SHP77 (cell line): ENCODE data around the gene DCAF17.

Experiments used
- DNase-seq, 2 experiments: peaks; one replicate each; lab custom pipeline; 2025; lab: John Stamatoyannopoulos, UW

The DCAF17 gene

GRCh38 chr2:171434013-171434989 is at the start of gene DCAF17:
Gene DCAF17 (plus strand): TSS chr2:171434226. CDS start chr2:171434578, 352 bp downstream.
- peak; percentile 80 to 83 for DNase-seq

GRCh38 chr2:171386627-171387026 is 47.4 kb upstream of the DCAF17 start:
- no peak for DNase-seq

- DNase-seq: no peak
Measured at GRCh38 chr2:171387052-171387451, 47.0 kb upstream of the DCAF17 start.

- DNase-seq: no peak
Measured at GRCh38 chr2:171389325-171389724, 44.7 kb upstream of the DCAF17 start.

GRCh38 chr2:171389780-171390179 is 44.2 kb upstream of the DCAF17 start:
- no peak for DNase-seq

GRCh38 chr2:171390941-171391516 is 43.0 kb upstream of the DCAF17 start:
- no peak for DNase-seq

GRCh38 chr2:171391532-171391931 is 42.5 kb upstream of the DCAF17 start:
- no peak for DNase-seq

GRCh38 chr2:171393487-171393886 is 40.5 kb upstream of the DCAF17 start:
- DNase-seq: no peak

GRCh38 chr2:171394164-171394740 is 39.8 kb upstream of the DCAF17 start:
- no peak for DNase-seq

GRCh38 chr2:171399292-171399691 is 34.7 kb upstream of the DCAF17 start:
- no peak for DNase-seq

- DNase-seq: no peak
Measured at GRCh38 chr2:171400395-171400794, 33.6 kb upstream of the DCAF17 start.

GRCh38 chr2:171401947-171402346 is 32.1 kb upstream of the DCAF17 start:
- no peak for DNase-seq

- no peak for DNase-seq
Measured at GRCh38 chr2:171402906-171403580, 31.0 kb upstream of the DCAF17 start.

- no peak for DNase-seq
Measured at GRCh38 chr2:171404261-171404660, 29.8 kb upstream of the DCAF17 start.

GRCh38 chr2:171404719-171405118 is 29.3 kb upstream of the DCAF17 start:
- no peak for DNase-seq

- DNase-seq: no peak
Measured at GRCh38 chr2:171405546-171405945, 28.5 kb upstream of the DCAF17 start.

- no peak for DNase-seq
Measured at GRCh38 chr2:171406044-171406443, 28.0 kb upstream of the DCAF17 start.

GRCh38 chr2:171407030-171407675 is 26.9 kb upstream of the DCAF17 start:
- DNase-seq: no peak

- DNase-seq: no peak
Measured at GRCh38 chr2:171407676-171408044, 26.4 kb upstream of the DCAF17 start.

- DNase-seq: no peak
Measured at GRCh38 chr2:171409436-171409971, 24.5 kb upstream of the DCAF17 start.

- no peak for DNase-seq
Measured at GRCh38 chr2:171410101-171410500, 23.9 kb upstream of the DCAF17 start.

- DNase-seq: no peak
Measured at GRCh38 chr2:171410624-171411023, 23.4 kb upstream of the DCAF17 start.
